ENCODE measurements around the gene STK26. TPM values are rescaled to one million over a fixed set of nuclear protein-coding genes. Genes with fewer than 3 reads are reported as not detected.

The STK26 gene
- total and polyA plus RNA-seq, 4 donors, result 2.0 to 16.9 (median 3.4) TPM

DNA sequence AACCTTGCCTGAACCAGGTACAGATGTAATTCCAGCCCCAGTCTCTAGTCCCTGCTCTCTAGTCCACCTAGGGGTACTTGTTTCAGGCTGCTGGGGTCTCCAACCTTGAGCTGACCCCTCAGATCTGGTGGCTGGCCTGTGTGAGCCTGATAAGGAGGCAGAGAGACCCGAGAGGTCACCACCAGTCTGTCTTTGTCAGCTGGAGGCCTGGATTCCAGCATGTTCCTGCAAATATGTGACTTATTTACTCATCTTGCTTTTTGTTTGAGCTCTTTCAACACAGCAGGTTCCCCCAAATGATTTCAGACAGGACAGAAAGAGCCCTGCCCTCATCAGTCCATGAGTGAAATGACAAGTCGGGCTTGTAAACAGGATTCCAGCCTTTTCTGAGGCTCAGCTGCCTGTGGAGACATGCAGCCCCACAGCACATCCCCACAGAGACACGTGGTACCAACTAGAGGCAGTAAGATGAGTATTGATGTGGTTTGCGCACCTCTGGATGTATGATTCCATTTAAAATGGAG is 37.5 kb upstream of the STK26 start:
- no peak overlapping the region for H3K9ac ChIP-seq (ENCODE audit: low read depth in 1 of 2, low read length in 2 of 2)
- 55% methylated on average over 4 of the region's 4 CpGs for WGBS
- no peak overlapping the region for H3K4me3 ChIP-seq (ENCODE audit: low read depth in 1 of 3, low read length in 3 of 3)
- TF ChIP-seq SP1 (IDR thresholded peaks at IDR 0.05) (no peak), YY1 (IDR thresholded peaks at IDR 0.05) (no peak), RXRA (IDR thresholded peaks at IDR 0.05) (no peak), GABPA (IDR thresholded peaks at IDR 0.05 in 1 of 2, conservative IDR thresholded peaks at IDR 0.05 in 1 of 2) (no peak), HNF4G (IDR thresholded peaks at IDR 0.05) (no peak), ZBTB33 (IDR thresholded peaks at IDR 0.05) (no peak), RAD21 (IDR thresholded peaks at IDR 0.05) (no peak), EGR1 (IDR thresholded peaks at IDR 0.05; ENCODE audit: low read depth in 2 of 2) (no peak), REST (IDR thresholded peaks at IDR 0.05) (no peak), HNF4A (conservative IDR thresholded peaks at IDR 0.05) (no peak), NR2F2 (IDR thresholded peaks at IDR 0.05) (no peak)
- TF ChIP-seq, protein P1, sequence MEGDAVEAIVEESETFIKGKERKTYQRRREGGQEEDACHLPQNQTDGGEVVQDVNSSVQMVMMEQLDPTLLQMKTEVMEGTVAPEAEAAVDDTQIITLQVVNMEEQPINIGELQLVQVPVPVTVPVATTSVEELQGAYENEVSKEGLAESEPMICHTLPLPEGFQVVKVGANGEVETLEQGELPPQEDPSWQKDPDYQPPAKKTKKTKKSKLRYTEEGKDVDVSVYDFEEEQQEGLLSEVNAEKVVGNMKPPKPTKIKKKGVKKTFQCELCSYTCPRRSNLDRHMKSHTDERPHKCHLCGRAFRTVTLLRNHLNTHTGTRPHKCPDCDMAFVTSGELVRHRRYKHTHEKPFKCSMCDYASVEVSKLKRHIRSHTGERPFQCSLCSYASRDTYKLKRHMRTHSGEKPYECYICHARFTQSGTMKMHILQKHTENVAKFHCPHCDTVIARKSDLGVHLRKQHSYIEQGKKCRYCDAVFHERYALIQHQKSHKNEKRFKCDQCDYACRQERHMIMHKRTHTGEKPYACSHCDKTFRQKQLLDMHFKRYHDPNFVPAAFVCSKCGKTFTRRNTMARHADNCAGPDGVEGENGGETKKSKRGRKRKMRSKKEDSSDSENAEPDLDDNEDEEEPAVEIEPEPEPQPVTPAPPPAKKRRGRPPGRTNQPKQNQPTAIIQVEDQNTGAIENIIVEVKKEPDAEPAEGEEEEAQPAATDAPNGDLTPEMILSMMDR (IDR thresholded peaks at IDR 0.05; ENCODE audit: low read depth, low read length, missing input control), result no peak
- TF ChIP-seq, protein P2, sequence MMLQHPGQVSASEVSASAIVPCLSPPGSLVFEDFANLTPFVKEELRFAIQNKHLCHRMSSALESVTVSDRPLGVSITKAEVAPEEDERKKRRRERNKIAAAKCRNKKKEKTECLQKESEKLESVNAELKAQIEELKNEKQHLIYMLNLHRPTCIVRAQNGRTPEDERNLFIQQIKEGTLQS (IDR thresholded peaks at IDR 0.05), result no peak
- TF ChIP-seq, protein P3, sequence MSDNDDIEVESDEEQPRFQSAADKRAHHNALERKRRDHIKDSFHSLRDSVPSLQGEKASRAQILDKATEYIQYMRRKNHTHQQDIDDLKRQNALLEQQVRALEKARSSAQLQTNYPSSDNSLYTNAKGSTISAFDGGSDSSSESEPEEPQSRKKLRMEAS (IDR thresholded peaks at IDR 0.05), result no peak
- DNase-seq (ENCODE audit: low spot score), result no peak
- no peaks in the 10 kb centered on the region for H3K36me3 ChIP-seq (ENCODE audit: control insufficient read depth in 4 of 4, insufficient read depth in 3 of 4, low read depth in 1 of 4, low read length in 3 of 4)
- H3K27me3 ChIP-seq (ENCODE audit: control insufficient read depth in 4 of 4, insufficient read depth in 4 of 4, low read length in 3 of 4), result no peaks in the 10 kb centered on the region
- no peaks in the 10 kb centered on the region for H3K9me3 ChIP-seq (ENCODE audit: control insufficient read depth in 4 of 4, low read length in 3 of 4)
- no peak overlapping the region for H3K27ac ChIP-seq (ENCODE audit: low read depth in 1 of 2, low read length in 2 of 2)
- no peaks in the 10 kb centered on the region for H3K4me1 ChIP-seq (ENCODE audit: control insufficient read depth in 4 of 4, insufficient read depth in 4 of 4, low read length in 3 of 4)

GRCh38 chrX:131987252-131987651 is 35.9 kb upstream of the STK26 start:
- TF ChIP-seq HNF4A (conservative IDR thresholded peaks at IDR 0.05), result no peak
- TF ChIP-seq, protein P3 (IDR thresholded peaks at IDR 0.05), result no peak
- no peak for TF ChIP-seq JUND (IDR thresholded peaks at IDR 0.05)
- no peak for TF ChIP-seq RXRA (IDR thresholded peaks at IDR 0.05)
- H3K4me3 ChIP-seq (ENCODE audit: low read depth in 1 of 3, low read length in 3 of 3), result no peak overlapping the region
- H3K9me3 ChIP-seq (ENCODE audit: control insufficient read depth in 4 of 4, low read length in 3 of 4), result no peaks in the 10 kb centered on the region
- H3K4me1 ChIP-seq (ENCODE audit: control insufficient read depth in 4 of 4, insufficient read depth in 4 of 4, low read length in 3 of 4), result no peaks in the 10 kb centered on the region
- no peaks in the 10 kb centered on the region for H3K36me3 ChIP-seq (ENCODE audit: control insufficient read depth in 4 of 4, insufficient read depth in 3 of 4, low read depth in 1 of 4, low read length in 3 of 4)
- 47% methylated on average over 5 of the region's 5 CpGs for WGBS
- no peaks in the 10 kb centered on the region for H3K27me3 ChIP-seq (ENCODE audit: control insufficient read depth in 4 of 4, insufficient read depth in 4 of 4, low read length in 3 of 4)
- no peak overlapping the region for H3K9ac ChIP-seq (ENCODE audit: low read depth in 1 of 2, low read length in 2 of 2)
- DNase-seq (ENCODE audit: low spot score), result no peak
- no peak overlapping the region for H3K27ac ChIP-seq (ENCODE audit: low read depth in 1 of 2, low read length in 2 of 2)
